Karpas-422 (cell line): ENCODE data around the gene LIN28B. TPM values are rescaled to one million over a fixed set of nuclear protein-coding genes. Genes with fewer than 3 reads are reported as not detected.

Source experiments
- DNase-seq: peaks from one replicate; pipeline ENCODE4 v3.0.0-alpha.2; 2015
- H2AFZ ChIP-seq: fragments of 200-600 bp; sonication (generic); 2 replicates; pipeline ENCODE4 v1.6.1; 2014; ENCODE audit warnings: antibody characterized with exemption, low read length, mixed read lengths
- H3K27ac ChIP-seq: fragments of 200-600 bp; sonication (generic); 2 replicates; pipeline ENCODE4 v1.5.1; 2014; ENCODE audit warnings: mild to moderate bottlenecking, low read length, moderate library complexity
- H3K27me3 ChIP-seq: fragments of 200-600 bp; sonication (generic); 2 replicates; pipeline ENCODE4 v1.6.1; 2014; ENCODE audit warnings: low read length, mixed read lengths
- H3K36me3 ChIP-seq: fragments of 200-600 bp; sonication (generic); 2 replicates; pipeline ENCODE4 v1.6.1; 2014; ENCODE audit warnings: low read length, mixed read lengths; ENCODE audit not compliant: insufficient read depth
- H3K4me1 ChIP-seq: fragments of 200-600 bp; sonication (generic); 2 replicates; pipeline ENCODE4 v1.6.1; 2014; ENCODE audit warnings: mild to moderate bottlenecking, low read length, mixed read lengths
- H3K4me2 ChIP-seq: fragments of 200-600 bp; sonication (generic); 2 replicates; pipeline ENCODE4 v1.6.1; 2014; ENCODE audit warnings: low read length, low read depth, mild to moderate bottlenecking; ENCODE audit not compliant: poor library complexity, severe bottlenecking
- H3K4me3 ChIP-seq: fragments of 200-600 bp; sonication (generic); 2 replicates; pipeline ENCODE4 v1.5.1; 2014; ENCODE audit warnings: mild to moderate bottlenecking, antibody characterized with exemption, low read length, mixed read lengths
- H3K79me2 ChIP-seq: fragments of 200-600 bp; sonication (generic); 2 replicates; pipeline ENCODE4 v1.6.1; 2014; ENCODE audit warnings: mild to moderate bottlenecking, low read length, mixed read lengths
- H3K9ac ChIP-seq: fragments of 200-600 bp; sonication (generic); 2 replicates; pipeline ENCODE4 v1.6.0; 2014; ENCODE audit warnings: low read length
- H3K9me2 ChIP-seq: fragments of 200-600 bp; sonication (generic), shearing (Covaris generic); replicated peaks from 2 replicates; pipeline ENCODE4 v1.6.0; 2014; ENCODE audit warnings: mild to moderate bottlenecking, low read length, moderate library complexity; ENCODE audit not compliant: insufficient read depth
- H3K9me3 ChIP-seq: fragments of 300-700, 200-600 bp; sonication (generic); 2 replicates; pipeline ENCODE4 v1.6.1; 2014; ENCODE audit warnings: low read length, mixed read lengths
- H4K20me1 ChIP-seq: fragments of 200-600 bp; sonication (generic); 2 replicates; pipeline ENCODE4 v1.6.1; 2014; ENCODE audit warnings: mild to moderate bottlenecking, antibody characterized with exemption, low read length, low read depth; ENCODE audit not compliant: insufficient read depth
- total RNA-seq: library from RNA; depleted of rRNA; stranded (reverse); fragments of >200 nt; shearing (Covaris generic); gene quantifications from 2 replicates; pipeline ENCODE4 v1.2.3, GENCODE V29; 2014; ENCODE audit warnings: low replicate concordance

Gene LIN28B
- total RNA-seq, 1 experiment from 2014 or later, result 21.4 TPM

- Histone ChIP-seq H3K9me2 (no peaks in the 10 kb centered on the region), H3K4me2 (no peak overlapping the region), H3K4me3 (no peak overlapping the region), H3K27ac (no peak overlapping the region), H3K9me3 (no peaks in the 10 kb centered on the region), H3K79me2 (no peaks in the 10 kb centered on the region), H4K20me1 (no peaks in the 10 kb centered on the region), H2AFZ (no peak overlapping the region), H3K9ac (no peak overlapping the region), H3K36me3 (no peaks in the 10 kb centered on the region), H3K27me3 (no peaks in the 10 kb centered on the region), H3K4me1 (no peaks in the 10 kb centered on the region)
- no peak for DNase-seq
These were observed 140.4 kb downstream of the LIN28B start for GRCh38 chr6:105097288-105097687.

- Histone ChIP-seq H3K4me3 (no peak overlapping the region), H4K20me1 (no peaks in the 10 kb centered on the region), H3K79me2 (no peaks in the 10 kb centered on the region), H3K4me2 (no peak overlapping the region), H3K36me3 (no peaks in the 10 kb centered on the region), H3K9me3 (no peaks in the 10 kb centered on the region), H3K9me2 (no peaks in the 10 kb centered on the region), H3K27ac (no peak overlapping the region), H3K27me3 (no peaks in the 10 kb centered on the region), H3K4me1 (no peaks in the 10 kb centered on the region), H2AFZ (no peak overlapping the region), H3K9ac (no peak overlapping the region)
- DNase-seq, result no peak
These were observed 142.5 kb downstream of the LIN28B start for GRCh38 chr6:105099371-105099770.

GRCh38 chr6:105102186-105102585 lies 145.3 kb downstream of the LIN28B start:
- Histone ChIP-seq H3K4me2 (no peak overlapping the region), H3K9ac (no peak overlapping the region), H3K79me2 (no peaks in the 10 kb centered on the region), H4K20me1 (no peaks in the 10 kb centered on the region), H3K4me3 (no peak overlapping the region), H3K36me3 (no peaks in the 10 kb centered on the region), H3K4me1 (no peaks in the 10 kb centered on the region), H3K9me2 (no peaks in the 10 kb centered on the region), H2AFZ (no peak overlapping the region), H3K27ac (no peak overlapping the region), H3K9me3 (no peaks in the 10 kb centered on the region), H3K27me3 (no peaks in the 10 kb centered on the region)
- DNase-seq, result no peak

GRCh38 chr6:105105094-105105493 lies 148.2 kb downstream of the LIN28B start:
- Histone ChIP-seq H3K27me3 (no peaks in the 10 kb centered on the region), H3K36me3 (no peaks in the 10 kb centered on the region), H3K27ac (no peak overlapping the region), H3K4me2 (no peak overlapping the region), H4K20me1 (no peaks in the 10 kb centered on the region), H2AFZ (no peak overlapping the region), H3K4me3 (no peak overlapping the region), H3K9ac (no peak overlapping the region), H3K9me2 (no peaks in the 10 kb centered on the region), H3K4me1 (no peaks in the 10 kb centered on the region), H3K79me2 (no peaks in the 10 kb centered on the region), H3K9me3 (no peaks in the 10 kb centered on the region)
- DNase-seq, result no peak

- DNase-seq, result no peak
- H3K9ac ChIP-seq, result no peak overlapping the region
- H2AFZ ChIP-seq, result no peak overlapping the region
- no peaks in the 10 kb centered on the region for H3K36me3 ChIP-seq
- H3K4me1 ChIP-seq, result no peaks in the 10 kb centered on the region
- no peaks in the 10 kb centered on the region for H3K9me2 ChIP-seq
- H3K9me3 ChIP-seq, result no peaks in the 10 kb centered on the region
- H3K4me2 ChIP-seq, result no peak overlapping the region
- no peak overlapping the region for H3K27ac ChIP-seq
- no peaks in the 10 kb centered on the region for H3K27me3 ChIP-seq
- H3K4me3 ChIP-seq, result no peak overlapping the region
- H3K79me2 ChIP-seq, result no peaks in the 10 kb centered on the region
- no peaks in the 10 kb centered on the region for H4K20me1 ChIP-seq
These were observed 149.4 kb downstream of the LIN28B start for GRCh38 chr6:105106260-105106659.

- H3K9ac ChIP-seq, result no peak overlapping the region
- no peak overlapping the region for H3K4me2 ChIP-seq
- no peaks in the 10 kb centered on the region for H3K79me2 ChIP-seq
- no peaks in the 10 kb centered on the region for H3K36me3 ChIP-seq
- no peak overlapping the region for H3K4me3 ChIP-seq
- no peaks in the 10 kb centered on the region for H3K9me3 ChIP-seq
- no peaks in the 10 kb centered on the region for H3K27me3 ChIP-seq
- H2AFZ ChIP-seq, result no peak overlapping the region
- no peaks in the 10 kb centered on the region for H3K4me1 ChIP-seq
- no peak overlapping the region for H3K27ac ChIP-seq
- no peaks in the 10 kb centered on the region for H4K20me1 ChIP-seq
- DNase-seq, result no peak
- no peaks in the 10 kb centered on the region for H3K9me2 ChIP-seq
These were observed 150.3 kb downstream of the LIN28B start for GRCh38 chr6:105107207-105107606.

- H3K27me3 ChIP-seq, result no peaks in the 10 kb centered on the region
- no peak for DNase-seq
- H3K9me2 ChIP-seq, result no peaks in the 10 kb centered on the region
- no peaks in the 10 kb centered on the region for H3K9me3 ChIP-seq
- no peaks in the 10 kb centered on the region for H4K20me1 ChIP-seq
- H3K4me1 ChIP-seq, result no peaks in the 10 kb centered on the region
- no peak overlapping the region for H3K27ac ChIP-seq
- no peak overlapping the region for H3K4me2 ChIP-seq
- no peak overlapping the region for H3K9ac ChIP-seq
- H2AFZ ChIP-seq, result no peak overlapping the region
- H3K4me3 ChIP-seq, result no peak overlapping the region
- H3K36me3 ChIP-seq, result no peaks in the 10 kb centered on the region
- H3K79me2 ChIP-seq, result no peaks in the 10 kb centered on the region
These were observed 151.8 kb downstream of the LIN28B start for GRCh38 chr6:105108631-105109262.

- no peak for DNase-seq
- no peaks in the 10 kb centered on the region for H3K36me3 ChIP-seq
These were observed 153.3 kb downstream of the LIN28B start for GRCh38 chr6:105109955-105110895.

More at GRCh38 chr6:105109955-105110895, 153.3 kb downstream of the LIN28B start:
- H3K4me3 ChIP-seq, result no peak overlapping the region
- H3K9me2 ChIP-seq, result no peaks in the 10 kb centered on the region
- no peak overlapping the region for H3K9ac ChIP-seq
- H3K27ac ChIP-seq, result no peak overlapping the region
- H3K4me2 ChIP-seq, result no peak overlapping the region
- H3K79me2 ChIP-seq, result no peaks in the 10 kb centered on the region
- H3K9me3 ChIP-seq, result no peaks in the 10 kb centered on the region
- no peaks in the 10 kb centered on the region for H3K4me1 ChIP-seq
- H4K20me1 ChIP-seq, result no peaks in the 10 kb centered on the region
- H2AFZ ChIP-seq, result no peak overlapping the region
- no peaks in the 10 kb centered on the region for H3K27me3 ChIP-seq
